ENCODE data around the gene KMT5B.
"Not testable (repeated sequence)": the region's sequence is repeated elsewhere in the genome, so short reads cannot be mapped to it uniquely, and the experiment has no call there.

Gene KMT5B

GRCh38 chr11:68255526-68255925, 42.4 kb upstream of the KMT5B start:
- H3K27me3 ChIP-seq (ENCODE audit: control insufficient read depth in 5 of 5, insufficient read depth in 4 of 5, low read length in 5 of 5): no peaks in the 10 kb centered on the region
- H3K36me3 ChIP-seq (ENCODE audit: control insufficient read depth in 5 of 5, insufficient read depth in 5 of 5, low read length in 5 of 5): peaks cover 0 to 5% (median 3%) of the 10 kb centered on the region in 5 donors
- no peaks in the 10 kb centered on the region for H3K9me3 ChIP-seq (ENCODE audit: control insufficient read depth in 5 of 5, low read length in 5 of 5)
- H3K4me3 ChIP-seq (ENCODE audit: low read depth in 1 of 5, low read length in 5 of 5): no peak overlapping the region
- H3K9ac ChIP-seq (ENCODE audit: low read length in 5 of 5): peak overlapping the region in 1 of 5 donors; percentile 23
- H3K4me1 ChIP-seq (ENCODE audit: control insufficient read depth in 5 of 5, insufficient read depth in 5 of 5, low read length in 5 of 5): peaks cover 2 to 31% (median 29%) of the 10 kb centered on the region in 5 donors
- no peak overlapping the region for H3K27ac ChIP-seq (ENCODE audit: low read depth, low read length)

- no peak overlapping the region for H3K27ac ChIP-seq (ENCODE audit: low read depth, low read length)
- H3K4me1 ChIP-seq (ENCODE audit: control insufficient read depth in 5 of 5, insufficient read depth in 5 of 5, low read length in 5 of 5): peaks cover 2 to 31% (median 29%) of the 10 kb centered on the region in 5 donors
- H3K9ac ChIP-seq (ENCODE audit: low read length in 5 of 5): no peak overlapping the region
- no peaks in the 10 kb centered on the region for H3K27me3 ChIP-seq (ENCODE audit: control insufficient read depth in 5 of 5, insufficient read depth in 4 of 5, low read length in 5 of 5)
- H3K9me3 ChIP-seq (ENCODE audit: control insufficient read depth in 5 of 5, low read length in 5 of 5): no peaks in the 10 kb centered on the region
- no peaks in the 10 kb centered on the region for H3K36me3 ChIP-seq (ENCODE audit: control insufficient read depth in 5 of 5, insufficient read depth in 5 of 5, low read length in 5 of 5)
- H3K4me3 ChIP-seq (ENCODE audit: low read depth in 1 of 5, low read length in 5 of 5): no peak overlapping the region
These were observed 41.3 kb upstream of the KMT5B start for GRCh38 chr11:68254421-68254820.

GRCh38 chr11:68251765-68252164, 38.7 kb upstream of the KMT5B start:
- Histone ChIP-seq H3K4me3 (ENCODE audit: low read depth in 1 of 5, low read length in 5 of 5) (no peak overlapping the region), H3K27ac (ENCODE audit: low read depth, low read length) (no peak overlapping the region), H3K9me3 (ENCODE audit: control insufficient read depth in 5 of 5, low read length in 5 of 5) (no peaks in the 10 kb centered on the region), H3K4me1 (ENCODE audit: control insufficient read depth in 5 of 5, insufficient read depth in 5 of 5, low read length in 5 of 5) (peaks cover 2 to 20% (median 16%) of the 10 kb centered on the region in 5 donors), H3K9ac (ENCODE audit: low read length in 5 of 5) (no peak overlapping the region), H3K27me3 (ENCODE audit: control insufficient read depth in 5 of 5, insufficient read depth in 4 of 5, low read length in 5 of 5) (no peaks in the 10 kb centered on the region), H3K36me3 (ENCODE audit: control insufficient read depth in 5 of 5, insufficient read depth in 5 of 5, low read length in 5 of 5) (no peaks in the 10 kb centered on the region)

- not testable (repeated sequence) for H3K4me1 ChIP-seq (ENCODE audit: control insufficient read depth in 5 of 5, insufficient read depth in 5 of 5, low read length in 5 of 5); H3K36me3 ChIP-seq (ENCODE audit: control insufficient read depth in 5 of 5, insufficient read depth in 5 of 5, low read length in 5 of 5); H3K9me3 ChIP-seq (ENCODE audit: control insufficient read depth in 5 of 5, low read length in 5 of 5); H3K27ac ChIP-seq (ENCODE audit: low read depth, low read length); H3K9ac ChIP-seq (ENCODE audit: low read length in 5 of 5); H3K27me3 ChIP-seq (ENCODE audit: control insufficient read depth in 5 of 5, insufficient read depth in 4 of 5, low read length in 5 of 5); H3K4me3 ChIP-seq (ENCODE audit: low read depth in 1 of 5, low read length in 5 of 5)
These were observed 31.8 kb upstream of the KMT5B start for GRCh38 chr11:68244912-68245311.

GRCh38 chr11:68243847-68244246, 30.8 kb upstream of the KMT5B start:
- H3K9ac ChIP-seq (ENCODE audit: low read length in 5 of 5); H3K9me3 ChIP-seq (ENCODE audit: control insufficient read depth in 5 of 5, low read length in 5 of 5); H3K36me3 ChIP-seq (ENCODE audit: control insufficient read depth in 5 of 5, insufficient read depth in 5 of 5, low read length in 5 of 5); H3K27ac ChIP-seq (ENCODE audit: low read depth, low read length); H3K4me1 ChIP-seq (ENCODE audit: control insufficient read depth in 5 of 5, insufficient read depth in 5 of 5, low read length in 5 of 5); H3K27me3 ChIP-seq (ENCODE audit: control insufficient read depth in 5 of 5, insufficient read depth in 4 of 5, low read length in 5 of 5); H3K4me3 ChIP-seq (ENCODE audit: low read depth in 1 of 5, low read length in 5 of 5): not testable (repeated sequence)

GRCh38 chr11:68242616-68243015, 29.5 kb upstream of the KMT5B start:
- no peak overlapping the region for H3K27ac ChIP-seq (ENCODE audit: low read depth, low read length)
- H3K4me1 ChIP-seq (ENCODE audit: control insufficient read depth in 5 of 5, insufficient read depth in 5 of 5, low read length in 5 of 5): no peaks in the 10 kb centered on the region
- peaks cover 0 to 3% (median 0%) of the 10 kb centered on the region in 5 donors for H3K9me3 ChIP-seq (ENCODE audit: control insufficient read depth in 5 of 5, low read length in 5 of 5)
- no peaks in the 10 kb centered on the region for H3K27me3 ChIP-seq (ENCODE audit: control insufficient read depth in 5 of 5, insufficient read depth in 4 of 5, low read length in 5 of 5)
- H3K36me3 ChIP-seq (ENCODE audit: control insufficient read depth in 5 of 5, insufficient read depth in 5 of 5, low read length in 5 of 5): no peaks in the 10 kb centered on the region
- H3K9ac ChIP-seq (ENCODE audit: low read length in 5 of 5): no peak overlapping the region
- H3K4me3 ChIP-seq (ENCODE audit: low read depth in 1 of 5, low read length in 5 of 5): no peak overlapping the region

GRCh38 chr11:68231621-68232020, 18.5 kb upstream of the KMT5B start:
- no peak overlapping the region for H3K27ac ChIP-seq (ENCODE audit: low read depth, low read length)
- H3K27me3 ChIP-seq (ENCODE audit: control insufficient read depth in 5 of 5, insufficient read depth in 4 of 5, low read length in 5 of 5): peaks cover 0 to 2% (median 0%) of the 10 kb centered on the region in 5 donors
- H3K4me3 ChIP-seq (ENCODE audit: low read depth in 1 of 5, low read length in 5 of 5): no peak overlapping the region
- H3K4me1 ChIP-seq (ENCODE audit: control insufficient read depth in 5 of 5, insufficient read depth in 5 of 5, low read length in 5 of 5): no peaks in the 10 kb centered on the region
- H3K9ac ChIP-seq (ENCODE audit: low read length in 5 of 5): no peak overlapping the region
- peaks cover 0 to 11% (median 2%) of the 10 kb centered on the region in 5 donors for H3K9me3 ChIP-seq (ENCODE audit: control insufficient read depth in 5 of 5, low read length in 5 of 5)
- H3K36me3 ChIP-seq (ENCODE audit: control insufficient read depth in 5 of 5, insufficient read depth in 5 of 5, low read length in 5 of 5): no peaks in the 10 kb centered on the region

GRCh38 chr11:68229601-68230000, 16.5 kb upstream of the KMT5B start:
- Histone ChIP-seq H3K36me3 (ENCODE audit: control insufficient read depth in 5 of 5, insufficient read depth in 5 of 5, low read length in 5 of 5) (no peaks in the 10 kb centered on the region), H3K27ac (ENCODE audit: low read depth, low read length) (no peak overlapping the region), H3K4me3 (ENCODE audit: low read depth in 1 of 5, low read length in 5 of 5) (no peak overlapping the region), H3K4me1 (ENCODE audit: control insufficient read depth in 5 of 5, insufficient read depth in 5 of 5, low read length in 5 of 5) (no peaks in the 10 kb centered on the region), H3K9me3 (ENCODE audit: control insufficient read depth in 5 of 5, low read length in 5 of 5) (peaks cover 0 to 11% (median 3%) of the 10 kb centered on the region in 5 donors), H3K27me3 (ENCODE audit: control insufficient read depth in 5 of 5, insufficient read depth in 4 of 5, low read length in 5 of 5) (peaks cover 0 to 2% (median 0%) of the 10 kb centered on the region in 5 donors), H3K9ac (ENCODE audit: low read length in 5 of 5) (no peak overlapping the region)

GRCh38 chr11:68226421-68226820, 13.3 kb upstream of the KMT5B start:
- no peaks in the 10 kb centered on the region for H3K4me1 ChIP-seq (ENCODE audit: control insufficient read depth in 5 of 5, insufficient read depth in 5 of 5, low read length in 5 of 5)
- H3K4me3 ChIP-seq (ENCODE audit: low read depth in 1 of 5, low read length in 5 of 5): no peak overlapping the region
- peaks cover 0 to 4% (median 0%) of the 10 kb centered on the region in 5 donors for H3K27me3 ChIP-seq (ENCODE audit: control insufficient read depth in 5 of 5, insufficient read depth in 4 of 5, low read length in 5 of 5)
- no peak overlapping the region for H3K9ac ChIP-seq (ENCODE audit: low read length in 5 of 5)
- H3K27ac ChIP-seq (ENCODE audit: low read depth, low read length): no peak overlapping the region
- H3K36me3 ChIP-seq (ENCODE audit: control insufficient read depth in 5 of 5, insufficient read depth in 5 of 5, low read length in 5 of 5): no peaks in the 10 kb centered on the region
- H3K9me3 ChIP-seq (ENCODE audit: control insufficient read depth in 5 of 5, low read length in 5 of 5): peaks cover 0 to 9% (median 3%) of the 10 kb centered on the region in 5 donors

- no peak overlapping the region for H3K9ac ChIP-seq (ENCODE audit: low read length in 5 of 5)
- no peaks in the 10 kb centered on the region for H3K36me3 ChIP-seq (ENCODE audit: control insufficient read depth in 5 of 5, insufficient read depth in 5 of 5, low read length in 5 of 5)
- peaks cover 0 to 4% (median 0%) of the 10 kb centered on the region in 5 donors for H3K27me3 ChIP-seq (ENCODE audit: control insufficient read depth in 5 of 5, insufficient read depth in 4 of 5, low read length in 5 of 5)
- H3K4me1 ChIP-seq (ENCODE audit: control insufficient read depth in 5 of 5, insufficient read depth in 5 of 5, low read length in 5 of 5): no peaks in the 10 kb centered on the region
- H3K4me3 ChIP-seq (ENCODE audit: low read depth in 1 of 5, low read length in 5 of 5): no peak overlapping the region
- H3K27ac ChIP-seq (ENCODE audit: low read depth, low read length): no peak overlapping the region
- H3K9me3 ChIP-seq (ENCODE audit: control insufficient read depth in 5 of 5, low read length in 5 of 5): peaks cover 0 to 6% (median 3%) of the 10 kb centered on the region in 5 donors
These were observed 11.5 kb upstream of the KMT5B start for GRCh38 chr11:68224606-68225005.

GRCh38 chr11:68223275-68223674, 10.2 kb upstream of the KMT5B start:
- Histone ChIP-seq H3K4me3 (ENCODE audit: low read depth in 1 of 5, low read length in 5 of 5) (no peak overlapping the region), H3K9me3 (ENCODE audit: control insufficient read depth in 5 of 5, low read length in 5 of 5) (peaks cover 0 to 3% (median 0%) of the 10 kb centered on the region in 5 donors), H3K4me1 (ENCODE audit: control insufficient read depth in 5 of 5, insufficient read depth in 5 of 5, low read length in 5 of 5) (no peaks in the 10 kb centered on the region), H3K27me3 (ENCODE audit: control insufficient read depth in 5 of 5, insufficient read depth in 4 of 5, low read length in 5 of 5) (peaks cover 0 to 4% (median 0%) of the 10 kb centered on the region in 5 donors), H3K9ac (ENCODE audit: low read length in 5 of 5) (no peak overlapping the region), H3K36me3 (ENCODE audit: control insufficient read depth in 5 of 5, insufficient read depth in 5 of 5, low read length in 5 of 5) (no peaks in the 10 kb centered on the region), H3K27ac (ENCODE audit: low read depth, low read length) (no peak overlapping the region)
